H1 (cell line): ENCODE measurements around the gene INAFM1. TPM values are rescaled to one million over a fixed set of nuclear protein-coding genes. Genes with fewer than 3 reads are reported as not detected.

Source experiments
- KDM4A ChIP-seq: IDR thresholded peaks from one replicate; pipeline ENCODE4 v1.7.1; 2012; ENCODE audit warnings: low read depth, mild to moderate bottlenecking, moderate library complexity, low read length, inconsistent platforms; ENCODE audit not compliant: severe bottlenecking
- SP2 ChIP-seq: IDR thresholded peaks from 2 replicates; pipeline ENCODE4 v1.6.1; 2012; ENCODE audit warnings: mild to moderate bottlenecking, low read length, inconsistent platforms
- YY1 ChIP-seq: IDR thresholded peaks from 2 replicates; pipeline ENCODE4 v1.6.1; 2011; ENCODE audit warnings: low read depth, mild to moderate bottlenecking, low read length
- polyA plus RNA-seq, 7 experiments: library from polyadenylated mRNA; depleted of rRNA in 3 of 7; stranded (reverse) in 5 of 7; unstranded in 2 of 7; fragments of >200 nt in 5 of 7; fragments of 200-250 nt in 2 of 7; gene quantifications; 1 replicate in 5 of 7; 2 replicates in 1 of 7; 4 replicates in 1 of 7; pipeline versions ENCODE4 v1.2.1 to v1.2.3, GENCODE V29; 2011 to 2013; ENCODE audit warnings: missing spikeins in 2 of 7, mixed read lengths in 2 of 7
- total RNA-seq: library from RNA; stranded (reverse); fragmentation: NEBNext Ultra II Directional; extraction: Animal tissue kit (Norgen Biotek cat#: 25700); gene quantifications from 2 replicates; pipeline ENCODE4 v1.2.1, GENCODE V29; 2021

INAFM1 gene
- total and polyA plus RNA-seq, 2 of the 8 experiments (the other 6 are each of a cell fraction or from before 2014, with no cell fraction given), result 2.6 to 3.4 TPM

DNA sequence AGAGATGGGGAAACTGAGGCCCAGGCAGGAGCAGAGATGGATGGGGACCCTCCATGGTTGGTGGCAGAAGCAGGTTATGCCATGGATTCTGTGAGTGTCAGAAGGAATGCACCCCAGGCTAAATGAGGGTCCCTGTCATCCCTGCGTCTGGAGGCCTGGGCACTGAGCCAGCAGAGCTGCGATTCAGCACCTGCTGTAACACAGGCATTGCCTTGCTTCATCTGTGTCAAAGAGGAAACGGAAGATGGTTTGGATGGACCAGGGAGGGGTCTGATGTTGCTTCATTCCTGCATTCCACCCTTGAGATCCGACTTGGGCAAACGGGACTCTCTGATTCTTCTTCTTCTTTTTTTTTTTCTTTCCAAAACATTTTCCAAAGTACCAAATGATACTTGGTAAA, 36.1 kb downstream of the INAFM1 start (continued):
- TF ChIP-seq KDM4A (no peak), YY1 (no peak), SP2 (no peak)
